WTC11 (cell line): ENCODE measurements around the gene ZNF189. TPM values are rescaled to one million over a fixed set of nuclear protein-coding genes. Genes with fewer than 3 reads are reported as not detected.

ENCODE experiments used
- ATAC-seq: fragments of 200-7000 bp; cut with Tn5 transposase; 2 replicates; pipeline ENCODE4 v1.10.0; 2021; ENCODE audit warnings: mild to moderate bottlenecking, moderate library complexity
- CTCF ChIA-PET: fragments of 300-600 bp; sonication (Branson Sonifier 250); formaldehyde crosslinking; loops from one replicate; lab custom pipeline; 2021; ENCODE audit warnings: antibody characterized with exemption; lab: Charles Lee
- POLR2A ChIA-PET: fragments of 350-600 bp; sonication (Branson Sonifier 250); formaldehyde crosslinking; loops from one replicate; lab custom pipeline; 2021; ENCODE audit warnings: antibody characterized with exemption; lab: Charles Lee
- DNase-seq: peaks from one replicate; pipeline ENCODE4 v3.0.0; 2021; ENCODE audit warnings: low spot score
- H3K27ac Mint-ChIP-seq: 2 replicates; pipeline ENCODE4 v1.8.0; 2021; ENCODE audit warnings: mixed read lengths
- H3K27me3 Mint-ChIP-seq: 2 replicates; pipeline ENCODE4 v1.8.0; 2021; ENCODE audit warnings: low read depth, mild to moderate bottlenecking, moderate library complexity, mixed read lengths
- H3K36me3 Mint-ChIP-seq: 2 replicates; pipeline ENCODE4 v1.8.0; 2021; ENCODE audit warnings: mixed read lengths
- H3K4me1 Mint-ChIP-seq: 2 replicates; pipeline ENCODE4 v1.8.0; 2022; ENCODE audit warnings: mixed read lengths
- H3K4me3 Mint-ChIP-seq: 2 replicates; pipeline ENCODE4 v1.8.0; 2021; ENCODE audit warnings: mild to moderate bottlenecking, moderate library complexity, mixed read lengths
- H3K9me3 Mint-ChIP-seq: 2 replicates; pipeline ENCODE4 v1.8.0; 2021; ENCODE audit warnings: mixed read lengths
- ATF1 ChIP-seq: sonication (generic); formaldehyde crosslinking; IDR thresholded peaks from 2 replicates; pipeline ENCODE4 v1.8.1; 2023; ENCODE audit warnings: mild to moderate bottlenecking, moderate library complexity, missing genetic modification reagents
- ATF2 ChIP-seq: sonication (generic); formaldehyde crosslinking; IDR thresholded peaks from 2 replicates; pipeline ENCODE4 v1.8.1; 2022; ENCODE audit warnings: low read depth, missing genetic modification reagents, borderline replicate concordance
- ATF3 ChIP-seq: sonication (generic); formaldehyde crosslinking; conservative IDR thresholded peaks from 2 replicates; pipeline ENCODE4 v1.8.1; 2022; ENCODE audit warnings: mild to moderate bottlenecking, missing genetic modification reagents
- E2F4 ChIP-seq: sonication (generic); formaldehyde crosslinking; IDR thresholded peaks from 2 replicates; pipeline ENCODE4 v1.8.1; 2022; ENCODE audit warnings: low read depth, mild to moderate bottlenecking, moderate library complexity, missing genetic modification reagents, borderline replicate concordance
- ELF4 ChIP-seq: sonication (generic); formaldehyde crosslinking; IDR thresholded peaks from 2 replicates; pipeline ENCODE4 v1.8.1; 2022; ENCODE audit warnings: low read depth, mild to moderate bottlenecking, moderate library complexity, missing genetic modification reagents
- ERG ChIP-seq: fragments of 250-450 bp; sonication (Bioruptor Pico); IDR thresholded peaks from 2 replicates; pipeline ENCODE4 v1.8.0; 2021; ENCODE audit warnings: mild to moderate bottlenecking
- ETV6 ChIP-seq: sonication (generic); formaldehyde crosslinking; IDR thresholded peaks from 2 replicates; pipeline ENCODE4 v1.8.1; 2022; ENCODE audit warnings: mild to moderate bottlenecking, missing genetic modification reagents
- GABPB1 ChIP-seq: sonication (generic); formaldehyde crosslinking; IDR thresholded peaks from 2 replicates; pipeline ENCODE4 v1.8.1; 2023; ENCODE audit warnings: mild to moderate bottlenecking, missing genetic modification reagents
- GRHL2 ChIP-seq: fragments of 250-450 bp; sonication (Bioruptor Pico); IDR thresholded peaks from 2 replicates; pipeline ENCODE4 v1.8.0; 2022; ENCODE audit warnings: mild to moderate bottlenecking, moderate library complexity; ENCODE audit not compliant: insufficient replicate concordance, severe bottlenecking
- HMGA2 ChIP-seq: fragments of 250-450 bp; sonication (Bioruptor Pico); IDR thresholded peaks from 2 replicates; pipeline ENCODE4 v1.4.0; 2021; ENCODE audit warnings: mild to moderate bottlenecking, moderate library complexity
- HMGXB4 ChIP-seq: sonication (generic); formaldehyde crosslinking; IDR thresholded peaks from 2 replicates; pipeline ENCODE4 v1.8.1; 2023; ENCODE audit warnings: mild to moderate bottlenecking, moderate library complexity, missing genetic modification reagents
- MXD4 ChIP-seq: fragments of 250-450 bp; sonication (Bioruptor Pico); IDR thresholded peaks from 2 replicates; pipeline ENCODE4 v1.8.0; 2021; ENCODE audit warnings: mild to moderate bottlenecking, moderate library complexity, borderline replicate concordance
- MYBL2 ChIP-seq: sonication (generic); formaldehyde crosslinking; IDR thresholded peaks from 2 replicates; pipeline ENCODE4 v1.8.1; 2023; ENCODE audit warnings: mild to moderate bottlenecking, moderate library complexity, missing genetic modification reagents
- NFYB ChIP-seq: sonication (generic); formaldehyde crosslinking; conservative IDR thresholded peaks from 2 replicates; pipeline ENCODE4 v1.8.0; 2022; ENCODE audit warnings: low read depth, missing genetic modification reagents
- PREB ChIP-seq: sonication (generic); formaldehyde crosslinking; IDR thresholded peaks from 2 replicates; pipeline ENCODE4 v1.8.1; 2022; ENCODE audit warnings: mild to moderate bottlenecking, missing genetic modification reagents, moderate library complexity, borderline replicate concordance
- SP1 ChIP-seq: sonication (generic); formaldehyde crosslinking; conservative IDR thresholded peaks from 2 replicates; pipeline ENCODE4 v1.8.1; 2022; ENCODE audit warnings: missing genetic modification reagents
- USF1 ChIP-seq: sonication (generic); formaldehyde crosslinking; IDR thresholded peaks from 2 replicates; pipeline ENCODE4 v1.8.0; 2022; ENCODE audit warnings: mild to moderate bottlenecking, missing genetic modification reagents
- USF2 ChIP-seq: sonication (generic); formaldehyde crosslinking; IDR thresholded peaks from 2 replicates; pipeline ENCODE4 v1.8.1; 2023; ENCODE audit warnings: mild to moderate bottlenecking, missing genetic modification reagents, moderate library complexity
- ZNF138 ChIP-seq: sonication (generic); formaldehyde crosslinking; conservative IDR thresholded peaks from 2 replicates; pipeline ENCODE4 v1.8.1; 2022; ENCODE audit warnings: mild to moderate bottlenecking, moderate library complexity, missing genetic modification reagents
- ZNF423 ChIP-seq: fragments of 250-450 bp; sonication (Bioruptor Pico); IDR thresholded peaks from 2 replicates; pipeline ENCODE4 v2.1.2; 2022; ENCODE audit warnings: mild to moderate bottlenecking, moderate library complexity
- ZSCAN18 ChIP-seq: fragments of 250-450 bp; sonication (Bioruptor Pico); IDR thresholded peaks from 2 replicates; pipeline ENCODE4 v2.1.2; 2022; ENCODE audit warnings: mild to moderate bottlenecking, moderate library complexity
- total RNA-seq: library from RNA; stranded (reverse); gene quantifications from 3 replicates; pipeline ENCODE4 v1.2.3, GENCODE V29; 2021

The ZNF189 gene
- total RNA-seq, 1 experiment from 2014 or later: 10.3 TPM

GRCh38 chr9:101427358-101427757 lies 28.7 kb downstream of the ZNF189 start (continued):
- no peak for TF ChIP-seq ETV6 (CRISPR knock-in tag)
- TF ChIP-seq, all 79 proteins: peak for 0

- Mint-ChIP-seq H3K9me3 (no peaks in the 10 kb centered on the region), H3K4me1 (peaks cover 3% of the 10 kb centered on the region; the same call in 1 of the 2 replicates), H3K4me3 (no peak overlapping the region), H3K27ac (no peak overlapping the region), H3K27me3 (peaks cover 5% of the 10 kb centered on the region), H3K36me3 (no peaks in the 10 kb centered on the region)
- DNase-seq: no peak
- no peak for ATAC-seq
- CTCF ChIA-PET: no interaction called here
- TF ChIP-seq GRHL2 (CRISPR knock-in tag): no peak
- no peak for TF ChIP-seq GABPB1 (CRISPR knock-in tag)
- no peak for TF ChIP-seq USF1 (CRISPR knock-in tag)
- TF ChIP-seq MXD4 (CRISPR knock-in tag): no peak
- no peak for TF ChIP-seq NFYB (CRISPR knock-in tag)
- no peak for TF ChIP-seq USF2 (CRISPR knock-in tag)
- TF ChIP-seq MYBL2 (CRISPR knock-in tag): no peak
- TF ChIP-seq HMGXB4 (CRISPR knock-in tag): no peak
- TF ChIP-seq ZSCAN18 (CRISPR knock-in tag): no peak
- TF ChIP-seq E2F4 (CRISPR knock-in tag): no peak
- no peak for TF ChIP-seq HMGA2 (CRISPR knock-in tag)
- no peak for TF ChIP-seq ATF2 (CRISPR knock-in tag)
- no peak for TF ChIP-seq PREB (CRISPR knock-in tag)
- no peak for TF ChIP-seq ERG
- no peak for TF ChIP-seq ZNF423 (CRISPR knock-in tag)
- no peak for TF ChIP-seq ATF3 (CRISPR knock-in tag)
- TF ChIP-seq ATF1 (CRISPR knock-in tag): no peak
- no peak for TF ChIP-seq ZNF138 (CRISPR knock-in tag)
- no peak for TF ChIP-seq SP1 (CRISPR knock-in tag)
- TF ChIP-seq ELF4 (CRISPR knock-in tag): no peak
- POLR2A ChIA-PET: interaction anchor here (0.7 kb wide), 1 partner anchor 18 kb away, joined by 3 read pairs; no protein-coding TSS in a partner anchor
Observed at GRCh38 chr9:101427957-101428655, 29.5 kb downstream of the ZNF189 start.
